OCI-LY7 (cell line): Measurements from ENCODE around the gene PRLH.

Source experiments
- EZH2phosphoT487 ChIP-seq: fragments of 200-600 bp; sonication (generic); IDR thresholded peaks from 2 replicates; pipeline ENCODE4 v1.6.1; 2018; ENCODE audit warnings: low read depth, borderline replicate concordance, mild to moderate bottlenecking, mixed run types, antibody characterized with exemption, low read length, moderate library complexity, mixed read lengths
- TF ChIP-seq, protein P1 (sequence below): fragments of 200-600 bp; sonication (generic); conservative IDR thresholded peaks from 2 replicates; pipeline ENCODE4 v1.5.1; 2014; ENCODE audit warnings: mild to moderate bottlenecking, antibody characterized with exemption, low read length, moderate library complexity, mixed read lengths

DNA sequence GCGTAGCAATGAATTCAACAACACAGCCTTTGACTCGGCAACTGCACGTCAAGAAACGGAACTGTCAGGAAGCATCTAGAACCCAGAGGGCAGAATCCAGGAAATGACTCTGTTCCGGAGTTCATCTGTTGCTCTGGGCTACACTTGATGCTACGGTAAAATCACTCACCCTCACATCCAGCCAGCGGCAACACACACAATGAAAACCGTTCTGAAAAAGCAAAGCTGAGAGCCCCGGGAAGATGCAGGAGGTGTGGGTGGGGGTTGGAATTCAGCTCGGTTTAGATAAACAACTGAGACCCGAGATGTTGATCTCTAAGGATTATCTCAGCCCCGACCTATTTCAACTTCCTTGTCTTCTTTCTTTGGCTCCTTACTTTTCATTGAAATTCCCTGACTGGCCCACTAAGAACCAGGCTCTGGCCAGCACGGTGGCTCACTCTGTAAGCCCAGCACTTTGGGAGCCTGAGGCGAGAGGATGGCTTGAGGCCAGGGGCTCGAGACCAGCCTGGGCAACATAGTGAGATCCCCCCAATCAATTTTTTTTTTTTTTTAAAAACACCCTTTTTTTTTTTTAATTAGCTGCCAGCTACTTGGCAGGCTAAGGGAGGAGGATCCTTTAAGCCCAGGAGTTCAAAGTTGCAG is 37.5 kb downstream of the PRLH start:
- TF ChIP-seq, protein P1, sequence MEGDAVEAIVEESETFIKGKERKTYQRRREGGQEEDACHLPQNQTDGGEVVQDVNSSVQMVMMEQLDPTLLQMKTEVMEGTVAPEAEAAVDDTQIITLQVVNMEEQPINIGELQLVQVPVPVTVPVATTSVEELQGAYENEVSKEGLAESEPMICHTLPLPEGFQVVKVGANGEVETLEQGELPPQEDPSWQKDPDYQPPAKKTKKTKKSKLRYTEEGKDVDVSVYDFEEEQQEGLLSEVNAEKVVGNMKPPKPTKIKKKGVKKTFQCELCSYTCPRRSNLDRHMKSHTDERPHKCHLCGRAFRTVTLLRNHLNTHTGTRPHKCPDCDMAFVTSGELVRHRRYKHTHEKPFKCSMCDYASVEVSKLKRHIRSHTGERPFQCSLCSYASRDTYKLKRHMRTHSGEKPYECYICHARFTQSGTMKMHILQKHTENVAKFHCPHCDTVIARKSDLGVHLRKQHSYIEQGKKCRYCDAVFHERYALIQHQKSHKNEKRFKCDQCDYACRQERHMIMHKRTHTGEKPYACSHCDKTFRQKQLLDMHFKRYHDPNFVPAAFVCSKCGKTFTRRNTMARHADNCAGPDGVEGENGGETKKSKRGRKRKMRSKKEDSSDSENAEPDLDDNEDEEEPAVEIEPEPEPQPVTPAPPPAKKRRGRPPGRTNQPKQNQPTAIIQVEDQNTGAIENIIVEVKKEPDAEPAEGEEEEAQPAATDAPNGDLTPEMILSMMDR: no peak
- TF ChIP-seq EZH2phosphoT487: no peak
